OCI-LY3 (cell line): ENCODE results near the gene MAP3K12.

ENCODE experiments used
- H2AFZ ChIP-seq: fragments of 200-600, 300-600 bp; shearing (Covaris generic); 2 replicates; pipeline ENCODE4 v1.6.0; 2014; ENCODE audit warnings: antibody characterized with exemption, low read depth, low read length
- H3K27ac ChIP-seq: fragments of 200-600, 300-600 bp; sonication (generic); 2 replicates; pipeline ENCODE4 v1.5.1; 2014; ENCODE audit warnings: mild to moderate bottlenecking, low read length, moderate library complexity, mixed read lengths
- H3K27me3 ChIP-seq: fragments of 200-600, 300-600 bp; sonication (generic); 2 replicates; pipeline ENCODE4 v1.6.1; 2014; ENCODE audit warnings: low read depth, low read length, mixed read lengths
- H3K36me3 ChIP-seq: fragments of 200-600, 300-600 bp; sonication (generic); replicated peaks from 2 replicates; pipeline ENCODE3; 2014; ENCODE audit warnings: low read depth, low read length, mixed read lengths
- H3K4me1 ChIP-seq: fragments of 300-600, 200-600 bp; sonication (generic); 2 replicates; pipeline ENCODE4 v1.6.1; 2014; ENCODE audit warnings: low read length, mixed read lengths
- H3K4me2 ChIP-seq: fragments of 200-600, 300-600 bp; sonication (generic); 2 replicates; pipeline ENCODE4 v1.6.1; 2014; ENCODE audit warnings: low read length, mixed read lengths
- H3K4me3 ChIP-seq: fragments of 300-600, 200-600 bp; sonication (generic); 2 replicates; pipeline ENCODE4 v1.5.1; 2014; ENCODE audit warnings: antibody characterized with exemption, mild to moderate bottlenecking, low read length, moderate library complexity
- H3K79me2 ChIP-seq: fragments of 300-600, 200-600 bp; shearing (Covaris generic); 2 replicates; pipeline ENCODE4 v1.6.1; 2014; ENCODE audit warnings: mild to moderate bottlenecking, low read length, mixed read lengths
- H3K9ac ChIP-seq: fragments of 300-600, 200-600 bp; shearing (Covaris generic); 2 replicates; pipeline ENCODE4 v1.6.0; 2014; ENCODE audit warnings: mild to moderate bottlenecking, low read length, moderate library complexity
- H3K9me3 ChIP-seq: fragments of 200-600, 300-600 bp; shearing (Covaris generic); 2 replicates; pipeline ENCODE4 v1.6.1; 2014; ENCODE audit warnings: low read length, mixed read lengths; ENCODE audit not compliant: insufficient read depth
- H4K20me1 ChIP-seq: fragments of 200-600, 300-600 bp; sonication (generic); 2 replicates; pipeline ENCODE4 v1.6.1; 2016; ENCODE audit warnings: low read length, mixed read lengths; ENCODE audit not compliant: insufficient read depth
- EZH2phosphoT487 ChIP-seq: fragments of 200-600 bp; shearing (Covaris generic); IDR thresholded peaks from 2 replicates; pipeline ENCODE4 v1.6.1; 2018; ENCODE audit warnings: antibody characterized with exemption, mixed run types, low read depth
- TF ChIP-seq, protein P1 (sequence below): fragments of 200-600, 300-600 bp; sonication (generic); IDR thresholded peaks from 2 replicates; pipeline ENCODE4 v1.5.1; 2014; ENCODE audit warnings: antibody characterized with exemption, low read length, low read depth

The MAP3K12 gene

DNA sequence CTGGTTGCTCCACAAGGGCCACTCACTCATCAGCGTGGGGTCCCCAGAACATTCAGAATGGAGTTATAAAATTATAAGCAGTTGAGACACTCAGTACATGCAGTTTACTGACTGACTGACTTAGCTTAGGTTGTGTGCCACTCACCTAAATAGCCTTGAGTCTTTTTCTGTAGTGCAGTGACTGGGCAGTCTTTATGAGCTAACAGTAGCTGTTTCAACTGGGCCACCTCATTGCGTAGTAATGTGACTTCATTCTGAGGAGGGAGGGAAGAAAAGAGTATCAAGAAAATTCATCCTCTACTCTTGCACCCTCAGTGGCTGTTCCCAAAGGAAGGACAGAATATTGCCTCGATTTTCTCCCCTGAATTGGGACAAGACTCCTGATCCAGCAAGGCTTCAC is 23.9 kb upstream of the MAP3K12 start:
- Histone ChIP-seq H3K27ac (no peak overlapping the region), H3K36me3 (peaks cover 8% of the 10 kb centered on the region), H3K9me3 (no peaks in the 10 kb centered on the region), H3K27me3 (no peaks in the 10 kb centered on the region), H3K9ac (no peak overlapping the region), H3K4me3 (no peak overlapping the region), H3K4me1 (no peaks in the 10 kb centered on the region), H3K4me2 (no peak overlapping the region), H3K79me2 (no peaks in the 10 kb centered on the region), H4K20me1 (no peaks in the 10 kb centered on the region), H2AFZ (no peak overlapping the region)
- no peak for TF ChIP-seq EZH2phosphoT487
- TF ChIP-seq, protein P1, sequence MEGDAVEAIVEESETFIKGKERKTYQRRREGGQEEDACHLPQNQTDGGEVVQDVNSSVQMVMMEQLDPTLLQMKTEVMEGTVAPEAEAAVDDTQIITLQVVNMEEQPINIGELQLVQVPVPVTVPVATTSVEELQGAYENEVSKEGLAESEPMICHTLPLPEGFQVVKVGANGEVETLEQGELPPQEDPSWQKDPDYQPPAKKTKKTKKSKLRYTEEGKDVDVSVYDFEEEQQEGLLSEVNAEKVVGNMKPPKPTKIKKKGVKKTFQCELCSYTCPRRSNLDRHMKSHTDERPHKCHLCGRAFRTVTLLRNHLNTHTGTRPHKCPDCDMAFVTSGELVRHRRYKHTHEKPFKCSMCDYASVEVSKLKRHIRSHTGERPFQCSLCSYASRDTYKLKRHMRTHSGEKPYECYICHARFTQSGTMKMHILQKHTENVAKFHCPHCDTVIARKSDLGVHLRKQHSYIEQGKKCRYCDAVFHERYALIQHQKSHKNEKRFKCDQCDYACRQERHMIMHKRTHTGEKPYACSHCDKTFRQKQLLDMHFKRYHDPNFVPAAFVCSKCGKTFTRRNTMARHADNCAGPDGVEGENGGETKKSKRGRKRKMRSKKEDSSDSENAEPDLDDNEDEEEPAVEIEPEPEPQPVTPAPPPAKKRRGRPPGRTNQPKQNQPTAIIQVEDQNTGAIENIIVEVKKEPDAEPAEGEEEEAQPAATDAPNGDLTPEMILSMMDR = no peak

DNA sequence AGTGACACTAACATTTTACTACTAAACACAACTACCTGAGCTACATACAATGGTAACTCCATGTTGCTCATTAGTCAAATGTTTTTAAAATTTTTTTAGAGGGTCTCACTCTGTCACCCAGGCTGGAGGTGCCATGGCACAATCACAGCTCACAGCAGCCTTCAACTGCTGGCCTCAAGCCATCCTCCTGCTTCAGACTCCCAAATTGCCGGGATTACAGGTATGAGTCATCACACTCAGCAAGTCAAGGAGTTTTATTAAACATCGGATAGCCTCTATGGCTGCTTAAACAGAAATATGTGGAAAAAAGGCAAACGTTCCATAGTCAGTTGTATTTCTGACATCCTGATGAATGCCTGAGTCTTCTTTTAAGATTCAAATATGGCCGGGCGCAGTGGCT is 19.1 kb upstream of the MAP3K12 start:
- TF ChIP-seq, protein P1 = no peak
- no peak for TF ChIP-seq EZH2phosphoT487
- no peaks in the 10 kb centered on the region for H4K20me1 ChIP-seq
- H3K9me3 ChIP-seq = no peaks in the 10 kb centered on the region
- H3K4me2 ChIP-seq = no peak overlapping the region
- no peaks in the 10 kb centered on the region for H3K4me1 ChIP-seq
- H3K4me3 ChIP-seq = no peak overlapping the region
- H3K27me3 ChIP-seq = no peaks in the 10 kb centered on the region
- H3K36me3 ChIP-seq = peaks cover 7% of the 10 kb centered on the region
- H3K79me2 ChIP-seq = no peaks in the 10 kb centered on the region
- no peak overlapping the region for H2AFZ ChIP-seq
- no peak overlapping the region for H3K9ac ChIP-seq
- H3K27ac ChIP-seq = no peak overlapping the region

DNA sequence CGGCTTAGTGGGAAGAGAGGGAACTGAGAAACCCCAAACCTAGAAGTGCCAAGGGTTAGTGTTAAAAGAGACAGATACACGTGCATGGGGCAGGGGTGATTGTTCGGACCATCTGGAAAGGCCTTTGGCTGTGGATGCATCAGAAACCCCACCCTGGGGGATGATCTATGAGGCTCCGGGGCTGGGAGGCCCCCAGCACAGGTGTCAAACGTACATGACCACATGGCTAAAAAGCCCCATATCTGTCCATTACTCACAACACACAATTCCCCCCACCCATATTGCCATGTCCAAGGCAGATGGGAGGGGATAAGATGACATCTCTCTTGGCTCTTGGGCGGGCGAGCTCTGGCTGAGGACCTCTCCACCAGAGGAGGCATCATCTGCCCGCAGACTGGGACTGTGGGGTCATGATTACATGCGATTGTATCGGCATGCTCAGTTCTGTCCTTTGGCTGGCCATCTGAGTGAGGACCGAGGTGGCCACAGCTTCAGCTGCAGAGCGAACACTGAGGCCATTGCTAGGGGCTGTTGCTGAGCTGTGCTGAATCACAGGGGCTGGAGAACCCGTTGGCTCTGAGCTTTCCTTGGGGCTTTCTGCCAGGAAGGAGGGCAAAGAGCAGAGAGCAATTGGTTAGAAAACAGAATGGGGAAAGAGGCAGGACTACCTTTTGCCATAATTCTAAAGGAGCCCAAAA is 17.6 kb upstream of the MAP3K12 start:
- H3K4me2 ChIP-seq = no peak overlapping the region
- H3K9ac ChIP-seq = no peak overlapping the region
- no peak overlapping the region for H3K4me3 ChIP-seq
- peaks cover 3% of the 10 kb centered on the region for H3K36me3 ChIP-seq
- no peaks in the 10 kb centered on the region for H3K79me2 ChIP-seq
- H3K9me3 ChIP-seq = no peaks in the 10 kb centered on the region
- no peak overlapping the region for H2AFZ ChIP-seq
- H3K27ac ChIP-seq = no peak overlapping the region
- no peaks in the 10 kb centered on the region for H3K27me3 ChIP-seq
- no peak for TF ChIP-seq EZH2phosphoT487
- TF ChIP-seq, protein P1 = no peak
- H4K20me1 ChIP-seq = no peaks in the 10 kb centered on the region
- H3K4me1 ChIP-seq = no peaks in the 10 kb centered on the region

DNA sequence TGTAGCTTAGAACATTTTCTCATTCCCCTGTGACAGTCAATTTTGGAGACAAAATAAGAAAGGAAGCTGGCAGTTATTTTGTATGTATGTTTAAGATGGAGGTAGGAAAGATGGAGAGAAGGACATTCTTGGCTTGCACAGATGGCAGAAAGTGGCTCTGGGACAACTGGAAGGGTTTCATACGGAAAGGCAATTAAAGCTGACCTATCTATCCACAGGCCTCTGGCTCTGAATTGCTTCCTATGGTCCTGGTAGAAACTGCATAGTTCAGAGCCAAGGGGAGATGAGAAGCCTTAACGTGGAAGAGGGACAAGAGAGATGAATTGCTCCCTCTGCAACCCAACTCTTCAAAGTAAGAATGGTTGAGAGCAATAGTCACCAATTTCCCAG is 16.0 kb upstream of the MAP3K12 start:
- H3K9me3 ChIP-seq = no peaks in the 10 kb centered on the region
- H3K4me2 ChIP-seq = no peak overlapping the region
- H3K27me3 ChIP-seq = no peaks in the 10 kb centered on the region
- H2AFZ ChIP-seq = no peak overlapping the region
- no peak overlapping the region for H3K4me3 ChIP-seq
- no peaks in the 10 kb centered on the region for H3K4me1 ChIP-seq
- H3K36me3 ChIP-seq = peaks cover 3% of the 10 kb centered on the region
- H3K27ac ChIP-seq = no peak overlapping the region
- H4K20me1 ChIP-seq = no peaks in the 10 kb centered on the region
- TF ChIP-seq EZH2phosphoT487 = no peak
- TF ChIP-seq, protein P1 = no peak
- H3K9ac ChIP-seq = no peak overlapping the region
- H3K79me2 ChIP-seq = no peaks in the 10 kb centered on the region
